ENCODE results near the gene C20orf96.

- TF ChIP-seq CTCF (IDR thresholded peaks at IDR 0.05) (no peak), POLR2A (IDR thresholded peaks at IDR 0.05) (no peak)
Observed at GRCh38 chr20:309306-309840, 18.8 kb upstream of the C20orf96 start.

All from thyroid gland (tissue), 4 donors.